ENCODE data around the gene FOXN3.
"Not testable (repeated sequence)": the region's sequence is repeated elsewhere in the genome, so short reads cannot be mapped to it uniquely, and the experiment has no call there.

The FOXN3 gene

DNA sequence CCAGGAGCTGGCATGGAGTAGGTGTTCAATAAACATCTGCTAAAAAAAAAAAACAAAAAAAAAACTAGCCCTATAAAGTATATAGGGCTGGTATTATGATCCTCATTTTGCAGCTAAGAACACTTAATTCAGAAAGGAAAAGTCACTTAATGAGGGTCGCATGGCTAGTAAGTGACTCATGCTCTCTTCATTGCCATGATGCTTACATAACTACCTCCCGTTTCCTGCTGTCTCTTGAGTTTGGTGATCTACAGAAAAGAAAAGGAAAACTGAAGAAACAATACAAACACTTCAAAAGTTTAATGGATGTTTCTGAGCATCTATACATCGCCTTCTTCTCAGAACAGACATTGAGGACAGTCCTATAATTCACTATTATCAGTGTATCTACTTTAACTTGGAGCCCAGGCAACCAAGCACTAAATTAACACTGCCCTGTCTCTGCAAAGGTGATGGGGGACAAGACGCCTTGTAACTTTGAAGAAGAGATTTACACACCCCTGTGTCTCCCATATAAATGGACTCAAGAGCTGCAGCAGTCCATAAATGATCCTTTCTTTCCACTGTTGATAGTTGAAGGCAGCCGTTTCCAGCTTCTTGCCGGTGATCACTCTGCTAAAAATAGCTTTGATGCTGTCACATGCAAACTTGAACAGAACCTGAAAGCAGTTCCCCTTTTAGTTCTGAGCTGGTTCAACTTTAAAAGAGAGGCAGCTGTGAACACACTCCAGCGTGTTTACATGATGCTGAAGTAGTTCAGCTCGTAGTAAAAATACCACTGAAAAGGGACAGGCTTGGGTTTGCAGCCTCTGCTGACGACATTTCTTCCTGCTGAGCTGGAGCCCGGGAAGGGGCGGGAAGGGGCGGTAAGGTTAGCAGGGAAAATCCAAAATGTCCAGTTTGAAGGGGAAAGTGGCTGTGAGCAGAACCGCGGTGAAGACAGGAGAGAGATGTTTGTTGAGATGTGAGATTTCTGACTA lies 113.3 kb downstream of the FOXN3 start:
- no peak for FAIRE-seq
- TF ChIP-seq, protein P1, sequence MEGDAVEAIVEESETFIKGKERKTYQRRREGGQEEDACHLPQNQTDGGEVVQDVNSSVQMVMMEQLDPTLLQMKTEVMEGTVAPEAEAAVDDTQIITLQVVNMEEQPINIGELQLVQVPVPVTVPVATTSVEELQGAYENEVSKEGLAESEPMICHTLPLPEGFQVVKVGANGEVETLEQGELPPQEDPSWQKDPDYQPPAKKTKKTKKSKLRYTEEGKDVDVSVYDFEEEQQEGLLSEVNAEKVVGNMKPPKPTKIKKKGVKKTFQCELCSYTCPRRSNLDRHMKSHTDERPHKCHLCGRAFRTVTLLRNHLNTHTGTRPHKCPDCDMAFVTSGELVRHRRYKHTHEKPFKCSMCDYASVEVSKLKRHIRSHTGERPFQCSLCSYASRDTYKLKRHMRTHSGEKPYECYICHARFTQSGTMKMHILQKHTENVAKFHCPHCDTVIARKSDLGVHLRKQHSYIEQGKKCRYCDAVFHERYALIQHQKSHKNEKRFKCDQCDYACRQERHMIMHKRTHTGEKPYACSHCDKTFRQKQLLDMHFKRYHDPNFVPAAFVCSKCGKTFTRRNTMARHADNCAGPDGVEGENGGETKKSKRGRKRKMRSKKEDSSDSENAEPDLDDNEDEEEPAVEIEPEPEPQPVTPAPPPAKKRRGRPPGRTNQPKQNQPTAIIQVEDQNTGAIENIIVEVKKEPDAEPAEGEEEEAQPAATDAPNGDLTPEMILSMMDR (IDR thresholded peaks at IDR 0.05; ENCODE audit: insufficient read depth, missing control alignments) = no peak
- no peak for DNase-seq (ENCODE audit: insufficient read length, low spot score)

DNA sequence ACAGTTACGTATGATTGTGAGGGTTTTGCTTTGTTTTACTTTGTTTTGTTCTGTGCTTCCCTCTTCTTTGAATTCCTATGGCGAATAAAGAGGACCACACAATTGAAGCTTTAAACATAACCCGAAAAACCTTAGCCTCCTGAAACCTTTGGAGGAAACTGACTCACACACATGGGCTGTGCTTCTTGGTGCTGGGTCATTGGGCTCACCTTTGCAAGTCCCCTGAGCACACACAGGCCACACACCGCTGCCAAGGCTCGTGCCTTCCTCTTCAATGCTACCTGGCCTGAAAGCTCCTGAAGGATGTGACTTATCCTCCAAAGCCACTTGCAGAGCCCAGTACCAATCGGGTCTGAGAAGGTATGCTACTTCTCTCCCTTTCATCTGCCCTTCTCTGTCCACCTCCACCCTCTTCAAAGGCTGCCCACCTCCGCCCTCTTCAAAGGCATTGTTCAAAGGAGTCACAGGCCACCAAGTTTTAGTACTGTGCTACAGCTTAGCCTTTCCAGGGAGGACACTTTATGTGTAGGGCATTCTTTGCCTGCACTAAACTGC lies 114.6 kb downstream of the FOXN3 start:
- FAIRE-seq (no peak), DNase-seq (ENCODE audit: insufficient read length, low spot score) (no peak)
- TF ChIP-seq, protein P1 (IDR thresholded peaks at IDR 0.05; ENCODE audit: insufficient read depth, missing control alignments) = no peak

DNA sequence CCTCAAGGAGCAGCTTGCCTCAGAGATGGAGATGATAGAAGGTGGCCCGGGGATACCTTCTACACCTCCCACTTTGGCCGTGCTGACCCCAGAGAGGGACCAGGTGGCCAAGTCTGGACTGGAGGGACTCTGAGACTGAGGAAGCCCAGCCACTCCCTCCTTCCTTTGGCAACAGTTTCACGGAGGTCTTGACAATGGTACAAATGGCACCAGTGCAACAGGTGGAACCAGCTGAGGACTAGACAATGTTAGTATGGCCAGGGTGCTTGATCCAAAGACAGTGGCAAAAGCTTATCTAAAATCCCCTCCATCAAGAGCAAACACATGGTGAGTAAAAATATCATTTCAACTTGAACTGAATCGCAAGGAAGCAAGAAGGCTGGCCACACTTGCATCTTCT lies 117.4 kb downstream of the FOXN3 start:
- no peak for DNase-seq (ENCODE audit: insufficient read length, low spot score)
- TF ChIP-seq, protein P1 (IDR thresholded peaks at IDR 0.05; ENCODE audit: insufficient read depth, missing control alignments) = no peak
- FAIRE-seq = no peak

DNA sequence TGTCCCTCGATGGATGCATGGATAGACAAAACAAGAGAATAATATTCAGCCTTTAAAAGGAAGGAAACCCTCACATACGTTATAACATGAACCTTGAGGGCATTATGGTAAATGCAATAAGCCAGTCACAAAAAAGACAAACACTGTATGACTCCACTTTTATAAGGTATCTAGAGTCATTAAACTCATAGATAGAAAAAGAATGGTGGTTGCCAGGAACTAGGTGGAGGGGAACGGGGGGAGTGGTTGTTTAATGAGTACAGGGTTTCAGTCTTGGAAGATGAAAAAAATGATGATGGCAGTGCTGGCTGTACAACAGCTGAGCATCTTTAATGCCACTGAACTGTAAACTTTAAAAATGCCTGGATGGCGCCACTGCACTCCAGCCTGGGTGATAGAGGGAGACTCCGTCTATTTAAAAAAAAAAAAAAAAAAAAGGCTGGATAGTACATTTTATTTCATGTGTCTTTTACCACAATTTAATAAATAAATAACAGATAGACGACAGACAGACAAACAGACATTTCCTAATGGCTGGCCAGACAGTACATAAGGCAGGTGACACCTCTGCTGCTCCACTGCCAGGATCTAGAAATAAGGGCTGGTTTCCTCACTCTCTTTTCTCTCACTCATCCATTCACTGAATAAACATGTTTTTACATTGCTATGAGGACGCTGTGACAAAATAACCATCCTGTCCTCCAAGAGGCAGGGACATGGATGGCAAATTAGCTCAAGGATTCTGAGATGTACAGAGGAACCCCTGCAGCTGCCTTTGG lies 118.8 kb downstream of the FOXN3 start:
- TF ChIP-seq, protein P1 (IDR thresholded peaks at IDR 0.05; ENCODE audit: insufficient read depth, missing control alignments) = no peak
- DNase-seq (ENCODE audit: insufficient read length, low spot score) (no peak), FAIRE-seq (no peak)

DNA sequence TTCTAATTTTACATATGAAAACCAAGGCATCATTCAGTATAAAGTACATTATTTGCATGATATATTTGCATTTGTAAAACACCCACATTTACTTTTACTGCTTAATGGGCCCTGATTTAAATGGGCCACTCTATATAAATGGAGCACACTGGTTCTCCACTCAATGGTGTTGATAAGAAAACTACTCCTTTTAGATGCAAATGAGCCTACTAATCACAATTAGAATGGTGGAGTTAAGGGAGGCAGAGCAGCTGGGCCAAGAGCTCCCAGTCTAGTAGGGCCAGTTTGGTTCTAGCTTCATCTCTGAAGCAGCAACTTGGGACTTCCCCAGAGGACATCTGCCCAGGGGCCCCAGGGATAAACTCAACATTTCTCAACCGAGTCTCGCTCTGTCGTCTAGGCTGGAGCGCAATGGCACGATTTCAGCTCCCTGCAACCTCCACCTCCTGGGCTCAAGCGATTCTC lies 120.7 kb downstream of the FOXN3 start:
- FAIRE-seq = no peak
- TF ChIP-seq, protein P1 (IDR thresholded peaks at IDR 0.05; ENCODE audit: insufficient read depth, missing control alignments) = no peak
- no peak for DNase-seq (ENCODE audit: insufficient read length, low spot score)

DNA sequence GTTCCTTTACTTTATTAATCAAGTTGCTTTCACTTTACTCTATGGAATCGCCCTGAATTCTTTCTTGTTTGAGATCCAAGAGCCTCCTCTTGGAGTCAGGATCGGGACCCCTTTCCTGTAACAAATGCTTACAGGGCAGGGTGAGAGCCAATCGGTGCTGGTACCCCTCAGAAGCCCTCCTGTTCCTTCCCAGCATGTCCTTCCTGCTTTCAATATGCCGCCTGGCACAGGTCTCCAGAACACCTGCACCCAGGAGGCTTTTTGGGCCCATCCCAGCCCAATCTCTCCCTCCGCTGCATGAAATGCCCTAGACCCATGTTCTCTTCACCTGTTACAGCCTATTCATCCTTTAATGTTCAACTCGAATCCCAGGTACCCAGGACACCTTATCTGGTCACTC lies 122.2 kb downstream of the FOXN3 start:
- FAIRE-seq (no peak), DNase-seq (ENCODE audit: insufficient read length, low spot score) (no peak)
- TF ChIP-seq, protein P1 (IDR thresholded peaks at IDR 0.05; ENCODE audit: insufficient read depth, missing control alignments) = no peak

DNA sequence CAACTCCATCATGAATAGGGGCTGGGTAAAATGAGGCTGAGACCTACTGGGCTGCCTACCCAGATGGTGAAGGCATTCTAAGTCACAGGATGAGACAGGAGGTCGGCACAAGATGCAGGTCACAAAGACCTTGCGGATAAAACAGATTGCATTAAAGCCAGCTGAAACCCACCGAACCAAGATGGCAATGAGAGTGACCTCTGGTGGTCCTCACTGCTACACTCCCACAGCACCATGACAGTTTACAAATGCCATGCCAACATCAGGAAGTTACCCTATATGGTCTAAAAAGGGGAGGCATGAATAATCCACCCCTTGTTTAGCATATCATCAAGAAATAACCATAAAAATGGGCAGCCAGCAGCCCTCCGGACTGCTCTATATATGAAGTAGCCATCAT lies 122.6 kb downstream of the FOXN3 start:
- DNase-seq (ENCODE audit: insufficient read length, low spot score); FAIRE-seq: not testable (repeated sequence)

Data from D721Med (cell line).